Kidney epithelial cell (primary cell): Measurements from ENCODE around the gene EPOP. TPM values are rescaled to one million over a fixed set of nuclear protein-coding genes. Genes with fewer than 3 reads are reported as not detected.
A peak's percentile ranks its signal among the peaks of the same experiment; 100 is the strongest.

Experiments
- DNase-seq: peaks from one replicate; pipeline ENCODE4 v3.0.0-alpha.2; 2010; ENCODE audit warnings: low read depth
- H3K27me3 ChIP-seq: 2 replicates; pipeline ENCODE4 v1.6.0; 2011; ENCODE audit warnings: low read length; ENCODE audit not compliant: control insufficient read depth, insufficient read depth
- H3K36me3 ChIP-seq: 2 replicates; pipeline ENCODE4 v1.5.1; 2011; ENCODE audit warnings: low read length; ENCODE audit not compliant: control insufficient read depth, insufficient read depth
- H3K4me3 ChIP-seq: 2 replicates; pipeline ENCODE4 v1.5.1; 2011; ENCODE audit warnings: low read depth, mild to moderate bottlenecking, control low read depth, low read length
- total RNA-seq: library from RNA; depleted of rRNA; stranded (reverse); fragments of >200 nt; gene quantifications from 2 replicates; pipeline ENCODE4 v1.2.3, GENCODE V29; 2015
- TF ChIP-seq, protein P1 (sequence below): IDR thresholded peaks from 2 replicates; pipeline ENCODE4 v1.5.1; 2011; ENCODE audit warnings: mild to moderate bottlenecking, moderate library complexity, low read length, control low read depth, inconsistent platforms; ENCODE audit not compliant: insufficient read depth, poor library complexity, severe bottlenecking

Gene EPOP
- total RNA-seq, 1 donor from 2014 or later: 6.4 TPM

DNA sequence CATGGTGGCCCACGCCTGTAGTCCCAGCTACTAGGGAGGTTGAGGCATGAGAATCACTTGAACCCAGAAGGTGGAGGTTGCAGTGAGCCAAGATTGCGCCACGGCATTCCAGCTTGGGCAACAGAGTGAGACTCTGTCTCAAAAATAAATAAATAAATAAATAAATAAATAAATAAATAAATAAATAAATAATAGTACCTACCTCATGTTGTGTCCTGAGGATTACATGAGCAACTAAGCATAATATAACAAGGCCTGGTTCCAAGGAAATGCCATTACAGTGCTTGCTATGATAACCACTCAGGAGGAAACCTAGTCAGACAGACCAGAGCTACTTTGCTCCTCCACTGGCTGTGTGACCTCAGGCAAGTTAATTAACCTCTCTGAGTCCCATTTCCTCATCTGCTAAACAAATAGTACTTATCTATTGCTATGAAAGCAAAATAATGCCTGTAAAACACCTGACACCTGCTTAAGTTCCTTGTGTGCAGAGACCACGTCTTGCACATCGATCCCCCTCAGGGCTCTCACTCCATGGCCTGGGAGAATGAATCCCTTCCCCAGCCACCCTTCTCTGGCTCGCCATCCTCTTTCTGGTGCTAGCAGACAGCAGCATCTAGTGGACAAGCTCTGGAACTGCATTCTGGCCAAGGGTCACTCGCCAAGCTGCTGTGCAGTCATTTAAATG lies 7.5 kb downstream of the EPOP start:
- H3K27me3 ChIP-seq: peaks cover 37% of the 10 kb centered on the region
- TF ChIP-seq, protein P1, sequence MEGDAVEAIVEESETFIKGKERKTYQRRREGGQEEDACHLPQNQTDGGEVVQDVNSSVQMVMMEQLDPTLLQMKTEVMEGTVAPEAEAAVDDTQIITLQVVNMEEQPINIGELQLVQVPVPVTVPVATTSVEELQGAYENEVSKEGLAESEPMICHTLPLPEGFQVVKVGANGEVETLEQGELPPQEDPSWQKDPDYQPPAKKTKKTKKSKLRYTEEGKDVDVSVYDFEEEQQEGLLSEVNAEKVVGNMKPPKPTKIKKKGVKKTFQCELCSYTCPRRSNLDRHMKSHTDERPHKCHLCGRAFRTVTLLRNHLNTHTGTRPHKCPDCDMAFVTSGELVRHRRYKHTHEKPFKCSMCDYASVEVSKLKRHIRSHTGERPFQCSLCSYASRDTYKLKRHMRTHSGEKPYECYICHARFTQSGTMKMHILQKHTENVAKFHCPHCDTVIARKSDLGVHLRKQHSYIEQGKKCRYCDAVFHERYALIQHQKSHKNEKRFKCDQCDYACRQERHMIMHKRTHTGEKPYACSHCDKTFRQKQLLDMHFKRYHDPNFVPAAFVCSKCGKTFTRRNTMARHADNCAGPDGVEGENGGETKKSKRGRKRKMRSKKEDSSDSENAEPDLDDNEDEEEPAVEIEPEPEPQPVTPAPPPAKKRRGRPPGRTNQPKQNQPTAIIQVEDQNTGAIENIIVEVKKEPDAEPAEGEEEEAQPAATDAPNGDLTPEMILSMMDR: peak; percentile 100
- H3K4me3 ChIP-seq: no peak overlapping the region
- peak; percentile 5 for DNase-seq
- no peaks in the 10 kb centered on the region for H3K36me3 ChIP-seq

DNA sequence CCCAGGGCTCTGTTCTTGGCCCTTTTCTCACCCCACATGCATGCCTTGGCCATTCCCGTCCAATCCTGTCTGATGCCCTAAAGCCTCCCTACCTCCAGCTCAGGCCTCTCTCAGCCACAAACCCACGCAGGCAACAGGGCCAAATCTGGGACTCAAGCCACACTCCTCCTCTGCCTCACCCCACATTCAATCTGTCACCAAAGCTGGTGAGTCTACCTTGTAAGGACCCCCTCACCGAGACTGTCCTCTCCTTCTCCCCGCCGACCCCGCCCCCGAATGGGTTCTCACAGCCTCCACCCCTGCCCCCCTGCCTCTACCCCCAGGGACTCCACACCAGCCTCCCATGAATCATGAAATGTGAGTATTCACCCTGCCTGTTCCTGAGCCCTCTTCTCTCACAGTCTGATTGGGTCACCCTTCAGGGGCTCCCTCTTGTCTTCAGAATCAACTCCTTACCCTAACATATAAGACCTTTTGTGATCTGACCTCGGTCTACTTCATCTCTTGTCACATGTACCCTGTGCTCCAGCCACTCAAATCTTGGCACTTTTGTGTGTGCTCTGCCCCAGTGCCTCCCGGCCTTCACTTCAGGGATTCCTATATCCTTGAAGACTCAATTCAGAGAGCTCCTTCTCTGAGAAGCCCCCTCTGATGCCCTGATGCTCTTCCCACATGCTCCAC lies 10.7 kb downstream of the EPOP start:
- no peak for DNase-seq
- TF ChIP-seq, protein P1: no peak
- no peaks in the 10 kb centered on the region for H3K36me3 ChIP-seq
- H3K4me3 ChIP-seq: no peak overlapping the region
- peaks cover 11% of the 10 kb centered on the region for H3K27me3 ChIP-seq

DNA sequence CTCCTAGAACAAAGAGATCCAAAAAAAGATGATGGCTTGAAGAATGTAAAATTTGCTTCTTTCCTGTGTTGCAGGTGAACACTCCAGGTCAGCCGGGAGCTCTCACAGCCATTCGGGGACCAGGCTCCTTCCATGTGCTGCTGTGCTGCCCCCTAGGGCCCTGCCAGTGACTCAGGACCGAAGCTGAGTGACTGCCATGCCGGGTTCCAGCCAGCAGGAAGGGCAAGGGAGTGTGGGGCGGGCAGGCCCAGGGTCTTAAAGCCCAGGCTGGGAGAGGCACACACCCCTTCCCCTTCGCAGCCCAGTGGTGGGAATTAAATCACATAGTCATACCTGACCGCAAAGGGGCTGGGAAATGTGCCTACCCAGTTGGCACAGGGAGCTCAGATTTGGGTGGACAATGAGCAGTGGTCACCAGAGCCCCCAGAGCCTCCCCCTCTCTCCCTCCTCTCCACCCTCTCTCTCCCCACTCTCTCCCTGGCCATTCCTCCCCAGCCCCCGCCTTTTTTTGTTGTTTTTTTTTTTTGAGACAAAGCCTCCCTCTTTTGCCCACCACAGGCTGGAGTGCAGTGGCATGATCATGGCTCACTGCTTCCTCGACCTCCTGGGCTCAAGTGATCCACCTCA lies 11.5 kb downstream of the EPOP start:
- no peak overlapping the region for H3K4me3 ChIP-seq
- TF ChIP-seq, protein P1: peak; percentile 93

DNA sequence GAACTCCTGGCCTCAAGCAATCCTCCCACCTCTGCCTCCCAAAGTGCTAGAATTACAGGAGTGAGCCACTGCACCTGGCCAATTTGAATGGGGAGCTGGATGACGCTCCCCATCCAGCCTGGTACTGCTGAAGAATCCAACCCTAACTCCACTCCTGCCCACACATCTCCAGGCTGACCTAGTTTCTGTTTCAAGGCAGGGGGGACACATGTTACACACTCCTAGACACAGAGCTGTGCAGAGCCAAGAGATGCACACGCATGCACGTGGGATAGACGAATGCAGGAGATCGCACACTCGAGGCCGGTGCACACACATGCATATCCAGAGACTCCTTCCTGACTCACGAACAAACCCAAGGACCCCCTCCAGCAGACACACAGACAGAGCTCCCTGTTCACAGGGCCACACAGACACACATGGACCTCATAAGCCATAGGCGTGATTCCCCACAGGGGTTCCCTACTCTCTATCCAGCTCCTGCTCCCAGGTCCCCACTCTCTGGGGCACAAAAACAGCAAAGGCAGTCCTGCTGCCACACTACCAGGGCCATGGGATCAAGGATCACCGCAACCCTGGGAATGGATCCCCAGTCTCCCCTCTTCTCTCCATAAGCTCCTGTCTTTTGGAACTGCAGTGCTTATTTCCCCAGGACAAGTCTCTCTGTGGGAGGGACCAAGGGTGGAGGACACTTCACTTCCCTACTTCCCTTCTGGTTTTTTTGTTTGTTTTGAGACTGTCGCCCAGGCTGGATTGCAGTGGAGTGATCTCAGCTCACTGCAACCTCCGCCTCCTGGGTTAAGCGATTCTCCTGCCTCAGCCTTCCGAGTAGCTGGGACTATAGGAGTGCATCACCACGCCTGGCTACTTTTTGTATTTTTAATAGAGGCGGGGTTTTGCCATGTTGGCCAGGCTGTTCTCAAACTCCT lies 14.4 kb downstream of the EPOP start:
- H3K36me3 ChIP-seq: no peaks in the 10 kb centered on the region
- H3K27me3 ChIP-seq: peaks cover 22% of the 10 kb centered on the region
- no peak overlapping the region for H3K4me3 ChIP-seq
- TF ChIP-seq, protein P1: no peak
- DNase-seq: no peak

More for the DNA sequence above, 11.5 kb downstream of the EPOP start:
- peak; percentile 7 for DNase-seq
- Histone ChIP-seq H3K36me3 (no peaks in the 10 kb centered on the region), H3K27me3 (peaks cover 11% of the 10 kb centered on the region)

DNA sequence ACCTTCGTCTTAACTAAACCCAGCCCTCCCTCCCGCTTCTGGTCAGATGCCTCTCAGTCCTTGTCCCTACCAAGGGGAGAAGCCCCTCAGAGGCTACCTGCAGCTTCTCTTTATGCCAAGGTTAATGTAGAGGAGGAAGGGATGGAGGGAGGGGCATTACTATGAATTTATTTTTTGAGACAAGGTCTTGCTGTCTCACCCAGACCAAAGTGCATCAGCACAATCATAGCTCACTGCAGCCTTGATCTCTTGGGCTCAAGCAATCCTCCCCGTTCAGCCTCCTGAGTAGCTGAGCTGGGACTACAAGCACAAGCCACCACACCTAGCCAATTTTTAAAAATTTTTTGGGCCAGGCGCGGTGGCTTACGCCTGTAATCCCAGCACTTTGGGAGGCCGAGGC lies 15.3 kb downstream of the EPOP start:
- DNase-seq: no peak
- Histone ChIP-seq H3K4me3 (no peak overlapping the region), H3K36me3 (no peaks in the 10 kb centered on the region), H3K27me3 (peaks cover 30% of the 10 kb centered on the region)
- TF ChIP-seq, protein P1: no peak
